T-helper 1 cell (primary cell): ENCODE results near the gene ECI1.

ENCODE experiments used
- DNase-seq, 5 donors: peaks; one replicate each; pipeline ENCODE4 v3.0.0-alpha.2; 2012 to 2020
- total RNA-seq, 4 donors: gene quantifications; one replicate each; lab custom pipeline; 2026; lab: John Stamatoyannopoulos, UW

ECI1 gene, protein sequence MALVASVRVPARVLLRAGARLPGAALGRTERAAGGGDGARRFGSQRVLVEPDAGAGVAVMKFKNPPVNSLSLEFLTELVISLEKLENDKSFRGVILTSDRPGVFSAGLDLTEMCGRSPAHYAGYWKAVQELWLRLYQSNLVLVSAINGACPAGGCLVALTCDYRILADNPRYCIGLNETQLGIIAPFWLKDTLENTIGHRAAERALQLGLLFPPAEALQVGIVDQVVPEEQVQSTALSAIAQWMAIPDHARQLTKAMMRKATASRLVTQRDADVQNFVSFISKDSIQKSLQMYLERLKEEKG
- total RNA-seq: 7.6 to 13.1 (median 8.7) reads per million in 4 donors

GRCh38 chr16:2251296-2252111 lies at the start of gene ECI1:
Gene ECI1 (minus strand): TSS chr16:2251587. CDS start chr16:2251566, 21 bp downstream.
- peak; percentile 65 to 89 (median 72) for DNase-seq

DNA sequence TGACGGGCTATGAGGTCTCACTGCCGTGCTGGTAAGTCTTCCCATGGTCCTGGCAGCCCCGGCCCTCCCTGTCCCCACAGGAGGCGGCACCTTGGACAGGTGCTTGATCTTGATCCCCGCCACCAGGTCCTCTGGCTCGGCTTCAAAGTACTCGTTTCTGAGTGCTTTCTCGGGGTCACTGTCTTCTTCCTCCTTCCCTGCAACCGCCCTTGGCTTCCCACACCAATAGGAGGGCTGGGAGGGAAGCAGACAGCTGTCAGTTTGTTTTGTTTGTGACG lies 48.5 kb upstream of the ECI1 start:
- no peak for DNase-seq

- DNase-seq: no peak
Observed at GRCh38 chr16:2299121-2299914, 47.9 kb upstream of the ECI1 start.

- DNase-seq: no peak
Observed at GRCh38 chr16:2298621-2299020, 47.2 kb upstream of the ECI1 start.

- no peak for DNase-seq
Observed at GRCh38 chr16:2297506-2297860, 46.1 kb upstream of the ECI1 start.

- no peak for DNase-seq
Observed at GRCh38 chr16:2296661-2297505, 45.5 kb upstream of the ECI1 start.

- DNase-seq: no peak
Observed at GRCh38 chr16:2295056-2295798, 43.8 kb upstream of the ECI1 start.

DNA sequence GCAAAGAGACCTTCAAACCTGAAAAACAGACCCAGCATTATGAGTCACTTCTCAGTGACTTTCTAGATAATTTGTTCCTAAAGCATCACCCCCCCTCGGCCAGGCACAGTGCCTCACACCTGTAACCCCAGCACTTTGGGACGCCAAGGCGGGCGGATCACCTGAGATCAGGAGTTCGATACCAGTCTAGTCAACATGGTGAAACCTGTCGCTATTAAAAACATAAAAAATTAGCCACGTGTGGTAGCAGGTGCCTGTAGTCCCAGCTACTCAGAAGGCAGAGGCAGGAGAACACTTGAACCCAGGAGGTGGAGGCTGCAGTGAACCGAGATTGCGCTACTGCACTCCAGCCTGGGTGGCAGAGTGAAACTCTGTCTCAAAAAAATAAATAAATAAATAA lies 40.8 kb upstream of the ECI1 start:
- no peak for DNase-seq

GRCh38 chr16:2289282-2289681 lies 37.9 kb upstream of the ECI1 start:
- no peak for DNase-seq

DNA sequence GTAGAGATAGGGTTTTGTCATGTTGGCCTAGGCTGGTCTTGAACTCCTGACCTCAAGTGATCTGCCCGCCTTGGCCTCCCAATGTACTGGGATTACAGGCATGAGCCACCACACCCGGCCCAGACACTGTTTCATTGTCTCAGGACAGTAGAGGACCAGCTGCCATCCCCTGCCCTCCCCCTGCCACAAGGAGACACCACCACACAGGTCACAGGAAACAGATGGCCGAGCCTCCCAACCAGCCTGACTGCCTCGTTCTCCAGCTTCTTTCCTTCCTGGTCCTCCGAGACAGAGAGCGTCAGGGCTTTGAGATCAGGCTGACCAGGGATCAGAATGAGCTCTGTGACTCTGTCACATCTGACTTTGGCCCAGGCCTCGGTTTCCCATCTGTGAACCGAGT lies 37.3 kb upstream of the ECI1 start:
- DNase-seq: no peak

DNA sequence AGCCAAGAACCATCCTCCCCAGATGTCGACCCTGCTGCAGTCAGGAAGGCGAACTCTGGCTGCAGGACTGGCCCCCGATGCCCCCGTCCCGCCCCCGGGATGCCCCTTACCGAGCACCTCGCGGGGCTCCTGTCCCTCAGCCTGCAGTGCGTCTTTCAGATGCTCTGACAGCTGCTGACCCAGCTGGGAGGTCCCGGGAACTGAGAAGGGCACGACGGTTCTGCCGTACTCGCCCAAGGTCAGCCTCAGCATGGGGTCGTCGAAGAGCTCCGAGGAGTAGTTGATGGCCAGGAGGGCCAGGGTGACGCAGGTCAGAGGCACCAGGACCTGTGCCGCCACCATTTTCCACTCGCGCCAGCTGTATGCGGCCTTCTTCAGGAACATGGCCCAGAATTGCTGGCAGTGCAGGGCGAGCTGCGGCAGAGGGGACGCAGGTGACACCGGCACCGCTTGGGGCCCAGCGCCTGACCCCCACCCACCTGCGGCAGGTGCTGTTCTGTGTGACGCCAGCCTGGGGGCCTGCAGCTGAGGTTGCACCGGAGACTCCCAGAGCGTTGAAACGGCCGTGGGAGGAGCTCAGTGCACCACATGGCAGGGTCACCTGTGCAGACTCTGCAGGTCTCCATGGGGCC lies 36.6 kb upstream of the ECI1 start:
- DNase-seq: no peak

- no peak for DNase-seq
Observed at GRCh38 chr16:2286550-2286949, 35.2 kb upstream of the ECI1 start.

GRCh38 chr16:2285731-2286191 lies 34.4 kb upstream of the ECI1 start:
- DNase-seq: no peak

DNA sequence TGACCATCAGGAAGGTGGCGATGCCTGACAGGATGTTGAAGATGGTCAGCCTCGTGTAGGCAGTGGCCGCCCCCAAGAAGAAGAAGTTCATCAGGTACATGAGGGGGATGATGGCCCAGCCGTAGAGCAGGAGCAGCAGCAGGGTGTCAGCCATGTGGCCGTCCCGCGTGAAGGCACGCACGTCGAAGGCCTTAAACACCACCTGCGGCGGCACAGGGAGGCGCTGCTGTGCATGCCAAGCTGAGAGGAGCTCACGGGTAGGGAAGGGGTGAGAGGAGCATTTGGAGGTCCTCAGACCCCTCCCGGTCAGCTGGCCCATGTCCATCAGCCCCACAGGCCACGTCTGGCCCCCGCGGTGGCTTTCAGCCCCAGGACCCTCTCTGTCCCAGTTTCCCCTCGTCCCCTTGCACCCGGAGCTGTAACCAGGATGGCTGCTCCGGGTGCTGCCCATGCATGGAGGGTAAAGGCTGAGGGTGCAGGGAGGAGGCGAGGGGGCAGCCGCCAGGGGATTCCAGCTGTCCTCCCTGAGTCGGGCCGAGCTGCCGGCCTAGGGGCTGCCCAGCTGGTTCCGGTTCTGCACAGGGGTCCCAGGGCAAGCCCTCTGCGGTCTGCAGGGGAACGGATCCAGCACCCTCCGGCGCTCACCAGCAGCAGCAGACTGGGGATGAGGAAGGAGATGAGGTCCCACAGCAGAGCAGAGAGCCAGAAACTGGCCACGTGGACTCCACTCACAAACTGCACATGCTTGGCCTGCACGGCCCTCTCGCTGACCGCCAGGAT lies 33.6 kb upstream of the ECI1 start:
- no peak for DNase-seq

DNA sequence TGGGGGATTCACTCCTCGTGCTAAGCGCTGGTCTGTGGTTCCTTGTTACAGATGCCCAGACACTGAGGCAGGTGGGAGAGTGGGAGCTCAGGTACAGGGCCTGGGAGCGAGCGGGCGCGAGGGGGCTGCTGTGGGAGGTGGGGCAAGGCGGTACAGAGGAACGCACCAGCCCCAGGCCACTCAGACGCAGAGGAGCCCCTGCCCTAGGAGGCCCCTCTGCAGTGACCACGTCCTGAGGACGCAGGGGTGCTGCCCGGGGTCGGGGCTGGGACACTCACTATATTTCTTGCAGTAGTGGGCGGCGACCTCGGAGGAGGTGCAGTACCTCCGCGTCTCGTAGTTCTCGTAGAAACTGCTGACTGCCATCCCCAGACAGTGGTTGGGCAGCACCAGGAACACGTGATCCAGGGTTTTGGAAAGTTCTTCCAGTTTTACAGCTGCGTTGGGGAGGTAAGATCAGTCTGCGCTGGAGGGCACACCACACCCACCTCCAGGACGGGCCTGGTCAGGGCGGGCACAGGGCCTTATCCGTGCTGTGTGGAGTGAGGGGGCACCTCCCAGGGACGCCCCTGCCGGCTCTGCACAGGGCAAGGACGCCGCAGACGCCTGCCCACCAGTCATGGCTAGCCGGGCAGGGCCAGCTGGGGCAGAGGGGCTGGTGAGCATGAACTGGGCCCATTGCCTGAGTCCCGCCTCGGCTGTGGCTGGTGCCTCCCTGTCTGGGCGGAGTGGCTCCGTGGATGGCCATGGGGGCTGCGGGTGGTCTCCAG lies 32.8 kb upstream of the ECI1 start:
- no peak for DNase-seq

DNA sequence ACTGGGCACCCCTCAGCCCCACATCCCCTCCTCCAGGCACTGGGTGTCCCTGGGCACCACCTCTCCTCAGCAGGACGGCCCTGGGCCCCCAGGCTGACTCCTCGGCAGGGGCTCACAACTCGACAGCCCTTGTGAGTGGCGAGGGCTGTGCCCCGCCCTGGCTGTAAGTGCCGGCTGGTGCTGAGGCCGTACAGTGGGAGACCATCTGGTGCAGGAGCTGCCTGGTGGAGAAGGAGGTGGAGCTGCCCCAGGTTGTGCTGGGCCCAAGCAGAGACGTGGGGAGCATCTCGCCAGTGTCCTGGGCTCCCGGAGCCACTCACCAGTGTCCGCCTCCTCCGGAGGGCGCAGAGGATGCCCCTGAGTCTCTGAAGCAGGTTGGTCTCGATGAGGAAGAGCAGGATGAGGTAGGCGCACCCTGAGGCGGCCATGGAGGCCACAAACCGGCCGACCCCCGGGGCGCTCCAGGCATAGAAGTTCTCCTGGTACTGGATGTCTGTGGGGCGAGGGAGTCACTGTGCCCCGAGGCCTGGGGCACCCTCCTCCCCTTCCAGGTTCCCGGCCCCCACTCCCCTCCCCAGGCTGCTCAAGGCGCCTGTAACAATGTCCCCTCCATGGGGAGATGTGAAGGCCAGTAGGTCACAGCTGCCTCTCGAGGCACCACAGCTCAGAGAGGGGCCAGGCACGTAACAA lies 31.6 kb upstream of the ECI1 start:
- no peak for DNase-seq

GRCh38 chr16:2282262-2282661 lies 30.9 kb upstream of the ECI1 start:
- DNase-seq: no peak

GRCh38 chr16:2280981-2281542 lies 29.7 kb upstream of the ECI1 start:
- no peak for DNase-seq

- DNase-seq: no peak
Observed at GRCh38 chr16:2280461-2280860, 29.1 kb upstream of the ECI1 start.
